IgD-negative memory B cell (primary cell): ENCODE results near the gene XYLT1. TPM values are rescaled to one million over a fixed set of nuclear protein-coding genes. Genes with fewer than 3 reads are reported as not detected.

Experiments used
- H3K27ac Mint-ChIP-seq, 3 donors: one replicate each; pipeline ENCODE4 v1.8.0; 2020 to 2022; ENCODE audit warnings: mild to moderate bottlenecking in 3 of 3, mixed read lengths in 3 of 3, moderate library complexity in 1 of 3
- H3K27me3 Mint-ChIP-seq: one replicate; pipeline ENCODE4 v1.8.0; 2021; ENCODE audit warnings: mixed read lengths
- H3K36me3 Mint-ChIP-seq: one replicate; pipeline ENCODE4 v1.8.0; 2020; ENCODE audit warnings: mild to moderate bottlenecking, mixed read lengths
- H3K4me1 Mint-ChIP-seq, 3 donors: one replicate each; pipeline ENCODE4 v1.8.0; 2020 to 2022; ENCODE audit warnings: mixed read lengths in 3 of 3, mild to moderate bottlenecking in 1 of 3
- H3K4me3 Mint-ChIP-seq, 4 donors: one replicate each; pipeline ENCODE4 v1.8.0; 2020 to 2022; ENCODE audit warnings: mild to moderate bottlenecking in 4 of 4, mixed read lengths in 4 of 4, moderate library complexity in 3 of 4
- H3K9me3 Mint-ChIP-seq, 3 donors: one replicate each; pipeline ENCODE4 v1.8.0; 2020 to 2021; ENCODE audit warnings: mixed read lengths in 3 of 3, mild to moderate bottlenecking in 1 of 3
- polyA plus RNA-seq: library from polyadenylated mRNA; unstranded; fragments of 300-500 nt; fragmentation: Illumina TruSeq; gene quantifications from one replicate; pipeline ENCODE4 v1.2.3, GENCODE V29; 2021

Gene XYLT1
- polyA plus RNA-seq, 1 donor from 2014 or later: 0.80 TPM

GRCh38 chr16:17082095-17082882 lies 388.5 kb downstream of the XYLT1 start:
- Mint-ChIP-seq H3K27ac (no peak overlapping the region), H3K9me3 (peaks cover 0 to 2% (median 0%) of the 10 kb centered on the region in 3 donors), H3K4me3 (no peak overlapping the region), H3K27me3 (no peaks in the 10 kb centered on the region), H3K4me1 (peaks cover 0 to 10% (median 4%) of the 10 kb centered on the region in 3 donors), H3K36me3 (peaks cover 3% of the 10 kb centered on the region)

GRCh38 chr16:17080105-17080504 lies 390.7 kb downstream of the XYLT1 start:
- H3K9me3 Mint-ChIP-seq: peaks cover 0 to 2% (median 0%) of the 10 kb centered on the region in 3 donors
- peaks cover 3% of the 10 kb centered on the region for H3K36me3 Mint-ChIP-seq
- no peaks in the 10 kb centered on the region for H3K27me3 Mint-ChIP-seq
- peaks cover 0 to 10% (median 4%) of the 10 kb centered on the region in 3 donors for H3K4me1 Mint-ChIP-seq
- no peak overlapping the region for H3K4me3 Mint-ChIP-seq
- no peak overlapping the region for H3K27ac Mint-ChIP-seq

- no peaks in the 10 kb centered on the region for H3K27me3 Mint-ChIP-seq
- H3K27ac Mint-ChIP-seq: no peak overlapping the region
- H3K4me1 Mint-ChIP-seq: peaks cover 0 to 10% (median 4%) of the 10 kb centered on the region in 3 donors
- H3K36me3 Mint-ChIP-seq: peaks cover 3% of the 10 kb centered on the region
- H3K4me3 Mint-ChIP-seq: no peak overlapping the region
- H3K9me3 Mint-ChIP-seq: peaks cover 0 to 2% (median 0%) of the 10 kb centered on the region in 3 donors
Observed at GRCh38 chr16:17078931-17079631, 391.7 kb downstream of the XYLT1 start.

GRCh38 chr16:17076818-17077498 lies 393.8 kb downstream of the XYLT1 start:
- Mint-ChIP-seq H3K36me3 (peaks cover 3% of the 10 kb centered on the region), H3K4me1 (peaks cover 4 to 9% (median 6%) of the 10 kb centered on the region in 3 donors), H3K27ac (no peak overlapping the region), H3K27me3 (no peaks in the 10 kb centered on the region), H3K9me3 (peaks cover 0 to 2% (median 0%) of the 10 kb centered on the region in 3 donors), H3K4me3 (no peak overlapping the region)

- peaks cover 5 to 11% (median 6%) of the 10 kb centered on the region in 3 donors for H3K4me1 Mint-ChIP-seq
- H3K27me3 Mint-ChIP-seq: no peaks in the 10 kb centered on the region
- H3K27ac Mint-ChIP-seq: no peak overlapping the region
- peaks cover 3% of the 10 kb centered on the region for H3K36me3 Mint-ChIP-seq
- H3K9me3 Mint-ChIP-seq: peaks cover 0 to 2% (median 0%) of the 10 kb centered on the region in 3 donors
- no peak overlapping the region for H3K4me3 Mint-ChIP-seq
Observed at GRCh38 chr16:17076092-17076754, 394.5 kb downstream of the XYLT1 start.

GRCh38 chr16:17072104-17072503 lies 398.7 kb downstream of the XYLT1 start:
- peaks cover 33 to 37% (median 34%) of the 10 kb centered on the region in 3 donors for H3K4me1 Mint-ChIP-seq
- H3K27me3 Mint-ChIP-seq: no peaks in the 10 kb centered on the region
- peak overlapping the region in 2 of 3 donors; percentile 50 to 77 for H3K27ac Mint-ChIP-seq
- H3K36me3 Mint-ChIP-seq: no peaks in the 10 kb centered on the region
- H3K4me3 Mint-ChIP-seq: peak overlapping the region in 2 of 4 donors; percentile 7 to 32
- no peaks in the 10 kb centered on the region for H3K9me3 Mint-ChIP-seq

- H3K36me3 Mint-ChIP-seq: no peaks in the 10 kb centered on the region
- H3K4me1 Mint-ChIP-seq: peaks cover 33 to 37% (median 34%) of the 10 kb centered on the region in 3 donors
- H3K27ac Mint-ChIP-seq: peak overlapping the region; percentile 93 to 97 (median 94)
- peak overlapping the region; percentile 82 to 97 (median 90) for H3K4me3 Mint-ChIP-seq
- no peaks in the 10 kb centered on the region for H3K27me3 Mint-ChIP-seq
- H3K9me3 Mint-ChIP-seq: no peaks in the 10 kb centered on the region
Observed at GRCh38 chr16:17070882-17071592, 399.7 kb downstream of the XYLT1 start.

GRCh38 chr16:17069681-17070080 lies 401.1 kb downstream of the XYLT1 start:
- Mint-ChIP-seq H3K36me3 (no peaks in the 10 kb centered on the region), H3K27ac (peak overlapping the region; percentile 41 to 94 (median 93)), H3K27me3 (no peaks in the 10 kb centered on the region), H3K4me1 (peaks cover 33 to 37% (median 34%) of the 10 kb centered on the region in 3 donors), H3K9me3 (no peaks in the 10 kb centered on the region), H3K4me3 (peak overlapping the region in 2 of 4 donors; percentile 36 to 65)

GRCh38 chr16:17068524-17068923 lies 402.2 kb downstream of the XYLT1 start:
- no peaks in the 10 kb centered on the region for H3K27me3 Mint-ChIP-seq
- H3K4me3 Mint-ChIP-seq: peak overlapping the region in 3 of 4 donors; percentile 36 to 87 (median 84)
- peaks cover under 1% of the 10 kb centered on the region for H3K36me3 Mint-ChIP-seq
- peak overlapping the region in 1 of 3 donors; percentile 93 for H3K27ac Mint-ChIP-seq
- peaks cover 33 to 37% (median 34%) of the 10 kb centered on the region in 3 donors for H3K4me1 Mint-ChIP-seq
- no peaks in the 10 kb centered on the region for H3K9me3 Mint-ChIP-seq

- Mint-ChIP-seq H3K4me3 (peak overlapping the region in 1 of 4 donors; percentile 65), H3K36me3 (peaks cover 7% of the 10 kb centered on the region), H3K9me3 (no peaks in the 10 kb centered on the region), H3K27ac (peak overlapping the region in 1 of 3 donors; percentile 93), H3K4me1 (peaks cover 33 to 37% (median 37%) of the 10 kb centered on the region in 3 donors), H3K27me3 (no peaks in the 10 kb centered on the region)
Observed at GRCh38 chr16:17067882-17068281, 402.9 kb downstream of the XYLT1 start.

GRCh38 chr16:17063201-17064139 lies 407.3 kb downstream of the XYLT1 start:
- Mint-ChIP-seq H3K4me3 (no peak overlapping the region), H3K9me3 (no peaks in the 10 kb centered on the region), H3K4me1 (peaks cover 5 to 11% (median 6%) of the 10 kb centered on the region in 3 donors), H3K27me3 (no peaks in the 10 kb centered on the region), H3K36me3 (peaks cover 10% of the 10 kb centered on the region), H3K27ac (no peak overlapping the region)

- no peaks in the 10 kb centered on the region for H3K27me3 Mint-ChIP-seq
- H3K4me3 Mint-ChIP-seq: no peak overlapping the region
- peaks cover 10% of the 10 kb centered on the region for H3K36me3 Mint-ChIP-seq
- H3K9me3 Mint-ChIP-seq: no peaks in the 10 kb centered on the region
- H3K27ac Mint-ChIP-seq: no peak overlapping the region
- peaks cover 2 to 9% (median 7%) of the 10 kb centered on the region in 3 donors for H3K4me1 Mint-ChIP-seq
Observed at GRCh38 chr16:17062676-17063075, 408.1 kb downstream of the XYLT1 start.

GRCh38 chr16:17061326-17061725 lies 409.4 kb downstream of the XYLT1 start:
- peaks cover 10% of the 10 kb centered on the region for H3K36me3 Mint-ChIP-seq
- H3K27me3 Mint-ChIP-seq: no peaks in the 10 kb centered on the region
- peaks cover 2 to 5% (median 4%) of the 10 kb centered on the region in 3 donors for H3K4me1 Mint-ChIP-seq
- H3K9me3 Mint-ChIP-seq: no peaks in the 10 kb centered on the region
- no peak overlapping the region for H3K4me3 Mint-ChIP-seq
- no peak overlapping the region for H3K27ac Mint-ChIP-seq
